BJ (cell line): ENCODE measurements around the gene PDE6B. TPM values are rescaled to one million over a fixed set of nuclear protein-coding genes. Genes with fewer than 3 reads are reported as not detected.

ENCODE experiments used
- CTCF ChIA-PET: fragments of 350-600 bp; formaldehyde crosslinking; extraction: SDS; loops from one replicate; lab custom pipeline; 2021; ENCODE audit warnings: antibody characterized with exemption, inconsistent platforms; lab: Yijun Ruan, JAX
- POLR2A ChIA-PET: fragments of 300-600 bp; sonication (Branson Sonifier 250); formaldehyde crosslinking; extraction: SDS; loops from one replicate; lab custom pipeline; 2021; ENCODE audit warnings: antibody characterized with exemption; lab: Charles Lee
- DNase-seq: peaks from one replicate; pipeline ENCODE4 v3.0.0-alpha.2; 2011; ENCODE audit warnings: low read depth
- H3K27me3 ChIP-seq: 2 replicates; pipeline ENCODE4 v1.6.0; 2011; ENCODE audit warnings: low read length; ENCODE audit not compliant: control insufficient read depth, insufficient read depth
- H3K36me3 ChIP-seq: 2 replicates; pipeline ENCODE4 v1.5.1; 2011; ENCODE audit warnings: low read length; ENCODE audit not compliant: control insufficient read depth, insufficient read depth
- H3K4me3 ChIP-seq: 2 replicates; pipeline ENCODE4 v1.5.1; 2011; ENCODE audit warnings: low read depth, mild to moderate bottlenecking, control low read depth, low read length
- CTCF ChIP-seq: IDR thresholded peaks from 2 replicates; pipeline ENCODE4 v1.5.1; 2011; ENCODE audit warnings: low read depth, mild to moderate bottlenecking, control low read depth, inconsistent platforms, low read length, moderate library complexity; ENCODE audit not compliant: insufficient read depth
- polyA plus RNA-seq: library from polyadenylated mRNA; depleted of rRNA; stranded (reverse); fragments of >200 nt; gene quantifications from 2 replicates; pipeline ENCODE4 v1.2.3, GENCODE V29; 2011

PDE6B gene
- polyA plus RNA-seq, 1 experiment = 0.10 TPM

DNA sequence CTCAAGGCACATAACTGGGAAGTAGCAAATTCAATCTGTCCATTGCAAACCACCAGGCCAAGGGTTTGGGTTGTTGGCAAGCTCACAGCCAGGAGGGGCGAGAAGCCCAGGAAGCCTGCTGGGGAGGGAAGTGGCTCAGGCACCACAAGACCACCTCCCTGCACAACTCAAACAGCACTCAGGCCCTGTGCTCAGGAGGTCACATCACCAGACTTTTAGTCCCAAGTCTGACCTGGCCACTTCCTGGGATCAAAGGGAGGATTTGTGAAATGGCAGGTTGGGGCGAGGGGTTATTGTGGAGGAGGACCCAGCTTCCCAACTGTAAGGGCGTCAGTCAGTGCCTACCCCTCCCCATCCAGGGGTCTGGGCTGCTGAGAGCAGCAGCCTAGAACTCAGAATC is 46.4 kb downstream of the PDE6B start:
- TF ChIP-seq CTCF = no peak
- Histone ChIP-seq H3K36me3 (peaks cover 12% of the 10 kb centered on the region), H3K4me3 (no peak overlapping the region), H3K27me3 (no peaks in the 10 kb centered on the region)
- ChIA-PET CTCF (no interaction called here), POLR2A (interaction anchor here (0.6 kb wide), 1 partner anchor 9 kb away, joined by 16 read pairs; no protein-coding TSS in a partner anchor)
- DNase-seq = no peak

- TF ChIP-seq CTCF = no peak
- H3K4me3 ChIP-seq = peak overlapping the region; percentile 89
- no peak for DNase-seq
- POLR2A ChIA-PET = no interaction called here
- H3K27me3 ChIP-seq = no peaks in the 10 kb centered on the region
- H3K36me3 ChIP-seq = peaks cover 12% of the 10 kb centered on the region
- CTCF ChIA-PET = interaction anchor here (1.0 to 4.3 kb wide), 4 partner anchors 8 to 24 kb away, joined by 3 to 22 read pairs (median 6); no protein-coding TSS in a partner anchor
These were observed 48.1 kb downstream of the PDE6B start for GRCh38 chr4:673349-674091.

DNA sequence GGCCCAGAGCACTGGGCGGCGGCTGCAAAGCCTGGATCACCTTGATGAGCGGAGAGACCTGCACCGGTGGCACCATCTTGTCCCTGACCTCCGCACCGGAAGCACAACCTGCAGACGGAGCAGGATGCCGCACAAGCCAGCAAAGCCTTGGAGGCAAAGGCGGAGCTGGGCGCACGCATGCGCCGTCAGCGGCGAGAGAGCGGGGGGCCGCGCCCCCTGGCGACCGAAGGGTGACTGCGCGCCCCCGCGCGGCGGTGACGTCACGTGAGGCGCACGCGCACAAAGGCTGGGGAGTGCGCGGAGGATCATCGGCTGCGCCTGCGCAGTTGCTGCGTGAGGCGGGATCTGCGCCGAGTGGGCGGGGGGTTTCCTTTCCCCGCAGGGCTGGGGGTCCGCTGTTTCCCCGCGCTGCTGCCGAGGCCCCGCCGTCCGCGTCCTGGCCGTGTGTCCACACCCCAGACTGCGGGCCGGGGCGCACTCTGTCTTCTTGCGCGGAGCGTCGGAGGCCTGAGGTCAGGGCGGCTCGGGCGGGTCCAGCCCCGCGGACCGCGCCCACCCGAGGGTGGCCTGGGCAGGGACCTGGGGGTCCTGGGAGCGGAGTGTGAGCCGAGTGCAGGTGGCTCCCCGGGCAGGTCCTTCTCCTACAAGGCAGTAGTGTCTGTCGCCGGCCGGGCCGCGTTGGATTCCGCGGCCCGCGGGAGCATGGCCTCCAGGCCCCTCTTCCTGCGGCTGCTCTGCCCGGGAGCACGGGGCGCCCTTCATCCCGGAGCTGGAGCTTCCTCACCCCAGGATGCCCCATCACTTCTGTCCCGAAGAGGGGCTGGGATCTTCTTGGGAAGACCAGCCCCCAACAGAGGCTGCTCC is 49.0 kb downstream of the PDE6B start, which contains the start of the genes ATP5ME and MYL5:
TSS of gene ATP5ME (minus strand) at position 105 of the 864 bp plus-strand sequence. CDS start at position 76, 29 bp downstream.
TSS of gene MYL5 (plus strand) at position 371 of the 864 bp plus-strand sequence. CDS start 3,485 bp downstream, outside the sequence.
- peak; percentile 83 for DNase-seq
- Histone ChIP-seq H3K36me3 (peaks cover 12% of the 10 kb centered on the region), H3K27me3 (no peaks in the 10 kb centered on the region), H3K4me3 (peak within 1 kb of the TSS; percentile 89)
- ChIA-PET POLR2A (no interaction called here), CTCF (interaction anchor here (0.6 to 4.3 kb wide), 6 partner anchors 9 to 25 kb away, joined by 3 to 22 read pairs (median 4); no protein-coding TSS in a partner anchor)
- TF ChIP-seq CTCF = peak; percentile 63

- no peak for DNase-seq
- POLR2A ChIA-PET = no interaction called here
- Histone ChIP-seq H3K27me3 (no peaks in the 10 kb centered on the region), H3K36me3 (peaks cover 12% of the 10 kb centered on the region), H3K4me3 (peak overlapping the region; percentile 89)
- CTCF ChIA-PET = interaction anchor here (0.6 to 4.3 kb wide), 4 partner anchors 9 to 378 kb away, joined by 3 to 22 read pairs (median 4); no protein-coding TSS in a partner anchor
- TF ChIP-seq CTCF = no peak
These were observed 49.9 kb downstream of the PDE6B start for GRCh38 chr4:675036-675882.
